ENCODE data around the gene PHETA2. TPM values are rescaled to one million over a fixed set of nuclear protein-coding genes. Genes with fewer than 3 reads are reported as not detected.
A peak's percentile ranks its signal among the peaks of the same experiment; 100 is the strongest.
"Not testable (repeated sequence)": the region's sequence is repeated elsewhere in the genome, so short reads cannot be mapped to it uniquely, and the experiment has no call there.

Gene PHETA2
- total and polyA plus RNA-seq, 2 of the 8 experiments (the other 6 are each of a cell fraction or from before 2014, with no cell fraction given): 7.4 to 7.6 TPM

DNA sequence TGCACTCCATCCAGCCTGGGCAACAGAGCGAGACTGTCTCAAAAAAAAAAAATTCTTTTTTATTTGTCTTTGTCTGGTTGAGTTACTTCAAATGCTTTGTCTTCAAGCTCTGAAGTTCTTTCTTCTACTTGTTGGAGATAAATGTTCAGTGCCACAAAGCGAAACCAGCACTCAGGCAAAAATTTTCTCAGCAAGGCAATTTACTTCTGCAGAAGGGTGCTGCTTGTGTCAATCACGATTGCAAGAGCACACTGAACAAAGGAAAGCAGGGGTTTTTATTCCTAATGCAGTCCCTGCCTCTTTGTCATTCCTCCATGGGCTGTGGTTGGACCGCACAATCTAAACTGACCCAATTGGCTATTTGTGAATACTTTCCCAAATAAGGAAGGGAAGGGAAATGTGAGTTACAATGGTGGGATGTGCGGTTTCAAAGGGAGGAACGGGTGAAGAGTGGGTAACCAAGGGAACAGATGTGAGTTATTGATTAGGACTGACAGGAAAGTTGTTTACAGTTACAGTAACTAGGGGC is 30.3 kb downstream of the PHETA2 start:
- not testable (repeated sequence) for H2BK12ac ChIP-seq (ENCODE audit: low read depth, low read length); DNase-seq (ENCODE audit: low read depth in 1 of 2, low spot score in 2 of 2); H3K36me3 ChIP-seq (ENCODE audit: control insufficient read depth in 2 of 4, insufficient read depth in 4 of 4, low read length in 3 of 4); H4K91ac ChIP-seq (replicated peaks; ENCODE audit: insufficient read length, low read length); H4K5ac ChIP-seq (ENCODE audit: insufficient read length, low read depth, low read length); H3K23me2 ChIP-seq (ENCODE audit: low read depth, low read length); H2BK120ac ChIP-seq (replicated peaks; ENCODE audit: low read depth, low read length); H4K20me1 ChIP-seq (replicated peaks in 1 of 2; ENCODE audit: control insufficient read depth in 1 of 2, insufficient read depth in 2 of 2, low read length in 2 of 2); H3K4ac ChIP-seq (replicated peaks; ENCODE audit: insufficient read length, low read depth, low read length); H3K4me1 ChIP-seq (replicated peaks in 1 of 4; ENCODE audit: control insufficient read depth in 3 of 4, insufficient read depth in 4 of 4, low read length in 3 of 4); H3K79me1 ChIP-seq (ENCODE audit: low read depth, low read length); H2BK20ac ChIP-seq (ENCODE audit: low read length); H2BK5ac ChIP-seq (ENCODE audit: low read depth, low read length); H3K4me2 ChIP-seq (ENCODE audit: insufficient read depth in 1 of 2, low read depth in 2 of 2, low read length in 2 of 2); H3K4me3 ChIP-seq (ENCODE audit: extremely low read depth in 1 of 4, insufficient read depth in 2 of 4, low read depth in 3 of 4, low read length in 4 of 4); H3K27ac ChIP-seq (ENCODE audit: low read depth, low read length); H4K8ac ChIP-seq (ENCODE audit: extremely low read depth, insufficient read depth, low read length); H3K9ac ChIP-seq (replicated peaks in 1 of 4; ENCODE audit: extremely low read depth in 1 of 4, low read depth in 3 of 4, low read length in 3 of 4); H3K14ac ChIP-seq (ENCODE audit: insufficient read length); H3K27me3 ChIP-seq (replicated peaks in 1 of 4; ENCODE audit: control insufficient read depth in 3 of 4, extremely low read depth in 1 of 4, insufficient read depth in 3 of 4, low read length in 3 of 4); H3K18ac ChIP-seq (ENCODE audit: extremely low read depth, low read length); H3K56ac ChIP-seq (replicated peaks; ENCODE audit: insufficient read length, low read depth, low read length); H3K79me2 ChIP-seq (ENCODE audit: control insufficient read depth in 1 of 2, insufficient read depth in 2 of 2, low read length in 2 of 2); H2AK5ac ChIP-seq (ENCODE audit: low read depth, low read length); H2BK15ac ChIP-seq (ENCODE audit: low read length); H3K9me3 ChIP-seq (ENCODE audit: insufficient read depth in 2 of 2, low read depth in 1 of 2, low read length in 1 of 2); H3K23ac ChIP-seq (ENCODE audit: insufficient read length); H2AFZ ChIP-seq (ENCODE audit: low read length)
- peak; percentile 57; the same call in 1 of the 2 replicates for TF ChIP-seq SRF (IDR thresholded peaks at IDR 0.05; ENCODE audit: low read depth, low read length)
- peak; percentile 39 for FAIRE-seq
- 83% methylated on average over 6 of the region's 6 CpGs; no CpG with 5 or more reads in 1 of the 2 experiments for WGBS, 2 experiments (ENCODE audit: extremely low coverage in 1 of 2, insufficient coverage in 1 of 2, insufficient read length in 1 of 2, insufficient replicate concordance in 2 of 2, low coverage in 1 of 2, low lambda C conversion rate in 2 of 2, missing lambda C conversion rate in 1 of 2)
- POLR2A ChIA-PET (ENCODE audit: partially characterized antibody): interaction anchor here (2.5 kb wide), 1 partner anchor 14 kb away, joined by 10 read pairs; the partner anchor contains the start of gene NDUFA6
- CTCF ChIA-PET (ENCODE audit: partially characterized antibody): interaction anchor here (1.4 to 4.6 kb wide), 4 partner anchors 12 to 339 kb away, joined by 3 to 21 read pairs (median 8); no protein-coding TSS in a partner anchor

All from H1 (cell line).